ENCODE results near the gene TAS1R3. TPM values are rescaled to one million over a fixed set of nuclear protein-coding genes. Genes with fewer than 3 reads are reported as not detected.
A peak's percentile ranks its signal among the peaks of the same experiment; 100 is the strongest.

Gene TAS1R3
- total and polyA plus RNA-seq, 2 experiments from 2014 or later: 0.14 TPM; not detected in 1

- Mint-ChIP-seq H3K4me1 (peaks cover 24% of the 10 kb centered on the region), H3K9me3 (no peaks in the 10 kb centered on the region), H3K27ac (no peak overlapping the region; the same call in 1 of the 2 replicates), H3K36me3 (ENCODE audit: low read depth) (no peaks in the 10 kb centered on the region), H3K27me3 (ENCODE audit: insufficient read depth, low read depth, poor library complexity) (peaks cover 32% of the 10 kb centered on the region), H3K4me3 (peak overlapping the region; percentile 57)
- Histone ChIP-seq H3F3A (replicated peaks; ENCODE audit: low read depth) (peaks cover 25% of the 10 kb centered on the region), H3K79me2 (replicated peaks; ENCODE audit: insufficient read depth) (peaks cover 7% of the 10 kb centered on the region), H3K4me2 (peak overlapping the region; percentile 69), H2AFZ (no peak overlapping the region), H4K20me1 (replicated peaks; ENCODE audit: insufficient read depth) (no peaks in the 10 kb centered on the region; the same call in none of the 2 replicates), H3K9me2 (ENCODE audit: insufficient read depth) (no peaks in the 10 kb centered on the region), H3K27ac (ENCODE audit: low read depth) (no peak overlapping the region), H3K27me3 (ENCODE audit: insufficient read depth) (peaks cover 28% of the 10 kb centered on the region), H3K4me1 (ENCODE audit: insufficient read depth) (peaks cover 25% of the 10 kb centered on the region), H3K36me3 (ENCODE audit: insufficient read depth) (no peaks in the 10 kb centered on the region), H3K4me3 (peak overlapping the region; percentile 49)
- DNase-seq (ENCODE audit: low spot score) (peak; percentile 40), ATAC-seq (no peak)
- TF ChIP-seq CREB1 (CRISPR knock-in tag; IDR thresholded peaks at IDR 0.05; ENCODE audit: low read depth) (no peak), POLR2AphosphoS5 (IDR thresholded peaks at IDR 0.05; ENCODE audit: low read depth) (peak; percentile 16; the same call in 1 of the 2 replicates), EZH2 (IDR thresholded peaks at IDR 0.05; ENCODE audit: low read depth, unreplicated experiment) (no peak), STAT1 (IDR thresholded peaks at IDR 0.05; ENCODE audit: unreplicated experiment) (no peak)
Observed at GRCh38 chr1:1351511-1352427, 20.7 kb downstream of the TAS1R3 start.

GRCh38 chr1:1352786-1353388 lies 21.8 kb downstream of the TAS1R3 start:
- Histone ChIP-seq H3K27ac (ENCODE audit: low read depth) (no peak overlapping the region), H3K4me3 (peak overlapping the region; percentile 69), H2AFZ (no peak overlapping the region), H3K79me2 (replicated peaks; ENCODE audit: insufficient read depth) (no peaks in the 10 kb centered on the region), H3F3A (replicated peaks; ENCODE audit: low read depth) (peaks cover 25% of the 10 kb centered on the region), H3K36me3 (ENCODE audit: insufficient read depth) (no peaks in the 10 kb centered on the region), H3K9me2 (ENCODE audit: insufficient read depth) (no peaks in the 10 kb centered on the region), H4K20me1 (replicated peaks; ENCODE audit: insufficient read depth) (no peaks in the 10 kb centered on the region; the same call in 1 of the 2 replicates), H3K4me1 (ENCODE audit: insufficient read depth) (peaks cover 25% of the 10 kb centered on the region), H3K4me2 (peak overlapping the region; percentile 90), H3K27me3 (ENCODE audit: insufficient read depth) (peaks cover 28% of the 10 kb centered on the region)
- Mint-ChIP-seq H3K36me3 (ENCODE audit: low read depth) (no peaks in the 10 kb centered on the region), H3K27me3 (ENCODE audit: insufficient read depth, low read depth, poor library complexity) (peaks cover 34% of the 10 kb centered on the region), H3K4me1 (peaks cover 19% of the 10 kb centered on the region), H3K4me3 (peak overlapping the region; percentile 56; the same call in 2 of the 3 replicates), H3K9me3 (no peaks in the 10 kb centered on the region), H3K27ac (no peak overlapping the region)
- TF ChIP-seq JUNB (IDR thresholded peaks at IDR 0.05; ENCODE audit: unreplicated experiment) (no peak), NANOG (IDR thresholded peaks at IDR 0.05; ENCODE audit: borderline replicate concordance) (no peak), POLR2AphosphoS5 (IDR thresholded peaks at IDR 0.05; ENCODE audit: low read depth) (peak; percentile 5; the same call in 1 of the 2 replicates)
- DNase-seq (ENCODE audit: low spot score) (no peak), ATAC-seq (no peak)

DNA sequence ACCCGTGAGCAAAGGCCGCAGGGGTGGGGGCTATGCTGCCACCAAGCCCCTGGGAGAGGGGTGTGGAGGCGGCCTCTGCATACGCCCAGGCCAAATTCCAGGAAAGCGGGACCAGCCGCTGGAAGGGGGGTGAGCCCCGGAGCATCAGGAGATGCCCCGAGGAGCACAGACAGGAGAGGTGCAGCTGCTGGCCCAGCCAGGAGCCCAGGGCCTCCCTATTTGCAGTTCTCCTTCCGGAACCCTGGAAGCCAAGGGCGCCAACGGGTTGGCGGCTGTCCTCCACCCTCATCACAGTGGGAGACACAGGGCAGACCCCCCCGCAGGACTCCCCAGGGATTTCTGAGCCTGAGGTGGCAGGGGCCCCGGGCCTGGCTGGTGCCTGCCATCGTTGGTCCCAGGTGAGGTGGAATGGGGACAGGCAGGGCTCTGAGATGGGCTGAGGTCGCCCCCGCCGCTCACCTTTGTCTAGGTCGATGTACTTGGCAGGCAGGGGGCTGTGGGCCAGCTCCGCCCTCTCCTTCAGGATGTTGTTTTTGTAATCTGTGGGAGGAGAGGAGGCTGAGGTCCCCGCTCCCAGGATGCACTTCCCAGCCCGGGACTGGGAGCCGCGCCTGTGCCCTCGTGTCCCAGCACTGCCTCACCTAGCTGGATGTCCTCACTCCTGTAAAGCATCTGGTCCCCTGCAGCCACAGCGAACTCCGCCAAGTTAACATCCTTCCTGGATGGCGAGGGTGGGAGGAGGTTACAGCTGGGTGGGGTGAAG lies 22.5 kb downstream of the TAS1R3 start:
- Histone ChIP-seq H3F3A (replicated peaks; ENCODE audit: low read depth) (peaks cover 25% of the 10 kb centered on the region), H4K20me1 (replicated peaks; ENCODE audit: insufficient read depth) (no peaks in the 10 kb centered on the region; the same call in 1 of the 2 replicates), H3K79me2 (replicated peaks; ENCODE audit: insufficient read depth) (no peaks in the 10 kb centered on the region), H3K27me3 (ENCODE audit: insufficient read depth) (peaks cover 28% of the 10 kb centered on the region), H3K4me1 (ENCODE audit: insufficient read depth) (peaks cover 31% of the 10 kb centered on the region), H3K36me3 (ENCODE audit: insufficient read depth) (no peaks in the 10 kb centered on the region), H3K4me3 (peak overlapping the region; percentile 69), H3K27ac (ENCODE audit: low read depth) (no peak overlapping the region), H2AFZ (no peak overlapping the region), H3K4me2 (peak overlapping the region; percentile 90), H3K9me2 (ENCODE audit: insufficient read depth) (no peaks in the 10 kb centered on the region)
- Mint-ChIP-seq H3K9me3 (no peaks in the 10 kb centered on the region), H3K27ac (no peak overlapping the region), H3K27me3 (ENCODE audit: insufficient read depth, low read depth, poor library complexity) (peaks cover 34% of the 10 kb centered on the region), H3K4me1 (peaks cover 23% of the 10 kb centered on the region), H3K4me3 (peak overlapping the region; percentile 74), H3K36me3 (ENCODE audit: low read depth) (no peaks in the 10 kb centered on the region)
- DNase-seq (ENCODE audit: low spot score) (peak; percentile 80), ATAC-seq (peak; percentile 39)
- TF ChIP-seq POLR2AphosphoS5 (IDR thresholded peaks at IDR 0.05; ENCODE audit: low read depth) (peak; percentile 35; the same call in 1 of the 2 replicates), ZNF114 (CRISPR knock-in tag; IDR thresholded peaks at IDR 0.05) (no peak), CREB1 (CRISPR knock-in tag; IDR thresholded peaks at IDR 0.05; ENCODE audit: low read depth) (no peak)
